ENCODE results near the gene PELI1. TPM values are rescaled to one million over a fixed set of nuclear protein-coding genes. Genes with fewer than 3 reads are reported as not detected.
A peak's percentile ranks its signal among the peaks of the same experiment; 100 is the strongest.

Gene PELI1, protein sequence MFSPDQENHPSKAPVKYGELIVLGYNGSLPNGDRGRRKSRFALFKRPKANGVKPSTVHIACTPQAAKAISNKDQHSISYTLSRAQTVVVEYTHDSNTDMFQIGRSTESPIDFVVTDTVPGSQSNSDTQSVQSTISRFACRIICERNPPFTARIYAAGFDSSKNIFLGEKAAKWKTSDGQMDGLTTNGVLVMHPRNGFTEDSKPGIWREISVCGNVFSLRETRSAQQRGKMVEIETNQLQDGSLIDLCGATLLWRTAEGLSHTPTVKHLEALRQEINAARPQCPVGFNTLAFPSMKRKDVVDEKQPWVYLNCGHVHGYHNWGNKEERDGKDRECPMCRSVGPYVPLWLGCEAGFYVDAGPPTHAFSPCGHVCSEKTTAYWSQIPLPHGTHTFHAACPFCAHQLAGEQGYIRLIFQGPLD
- total RNA-seq, result 5.9 and 7.4 TPM in 2 replicates
- polyA plus RNA-seq, result 3.6 and 7.7 TPM in 2 replicates
- polyA plus RNA-seq (2012), result 1.8 and 3.5 TPM in 2 replicates
- polyA minus RNA-seq (ENCODE audit: low replicate concordance), result 0.67 and 1.6 TPM in 2 replicates

DNA sequence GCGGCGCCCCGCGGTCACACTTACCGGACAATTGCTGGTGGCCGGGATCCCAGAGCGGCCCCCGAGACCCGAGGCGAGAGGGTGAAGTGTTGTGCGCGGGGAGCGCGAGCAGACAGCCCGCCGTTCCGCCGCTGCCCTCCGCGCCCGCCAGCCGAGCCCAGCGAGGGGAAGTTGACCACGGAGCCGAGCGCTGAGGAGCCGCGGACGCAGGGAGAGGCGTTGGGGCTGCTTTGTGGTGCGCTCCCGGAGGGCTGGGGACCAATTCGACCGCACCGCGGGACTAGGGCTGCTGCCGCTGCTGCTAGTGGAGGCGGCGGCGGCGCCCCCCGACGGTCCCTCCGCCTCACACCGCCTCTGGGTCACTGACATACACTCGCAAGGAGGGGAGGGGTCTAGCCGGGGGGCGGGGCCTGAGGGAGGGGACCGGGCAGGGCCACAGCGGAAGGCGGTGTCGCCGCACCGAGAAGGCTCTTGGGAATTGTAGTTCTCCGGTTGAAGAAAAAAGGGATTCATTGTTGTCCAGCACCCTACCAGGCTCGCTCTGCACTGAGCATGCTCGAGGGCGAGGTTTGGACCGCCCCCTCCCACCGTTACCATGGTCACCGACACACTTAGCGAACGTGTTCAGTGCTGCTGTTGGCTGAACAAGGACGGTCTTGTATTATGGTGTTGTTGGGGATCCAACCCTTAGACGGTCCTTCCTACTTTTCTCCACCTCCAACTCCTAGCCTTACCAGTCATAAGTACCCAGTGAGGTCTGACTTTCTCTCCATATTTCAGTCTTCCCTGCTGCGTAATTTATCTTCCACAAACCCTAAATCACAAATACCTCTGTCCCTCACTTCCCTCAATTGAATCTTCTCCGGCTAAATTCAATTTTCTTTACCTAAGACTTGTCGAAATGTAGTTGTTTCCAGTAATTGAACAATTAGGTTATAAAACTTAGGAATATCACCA lies at the start of gene PELI1:
TSS of gene PELI1 (minus strand) at position 364 of the 957 bp plus-strand sequence. CDS start 36,110 bp downstream, outside the sequence.
- DNase-seq (ENCODE audit: low read depth in 2 of 2), result peak; percentile 98
- Histone ChIP-seq H3K79me2 (ENCODE audit: control insufficient read depth, insufficient read depth, low read length) (peaks cover 32% of the 10 kb centered on the region), H3K4me2 (ENCODE audit: extremely low read depth, insufficient read depth, low read length) (peak within 1 kb of the TSS; percentile 94), H2AFZ (ENCODE audit: low read length) (peak within 1 kb of the TSS; percentile 69), H4K20me1 (ENCODE audit: control insufficient read depth, extremely low read depth, insufficient read depth, low read length) (no peaks in the 10 kb centered on the region), H3K27me3 (ENCODE audit: control insufficient read depth, insufficient read depth, low read length) (no peaks in the 10 kb centered on the region), H3K9ac (ENCODE audit: insufficient read depth, low read length) (peak within 1 kb of the TSS; percentile 87), H3K4me1 (ENCODE audit: control insufficient read depth, extremely low read depth, insufficient read depth, low read length) (peaks cover 5% of the 10 kb centered on the region), H3K36me3 (ENCODE audit: control insufficient read depth, insufficient read depth, low read length) (no peaks in the 10 kb centered on the region), H3K4me3 (replicated peaks in 1 of 4; ENCODE audit: control extremely low read depth in 1 of 4, insufficient read depth in 1 of 4, low read depth in 3 of 4, low read length in 4 of 4) (peak within 1 kb of the TSS; percentile 82 to 98 (median 86)), H3K9me3 (ENCODE audit: control insufficient read depth, insufficient read depth, low read depth, low read length) (no peaks in the 10 kb centered on the region), H3K27ac (ENCODE audit: insufficient read depth, low read length) (peak within 1 kb of the TSS; percentile 88)
- TF ChIP-seq EZH2 (IDR thresholded peaks at IDR 0.05; ENCODE audit: low read length, missing control alignments), result no peak
- TF ChIP-seq, protein P1, sequence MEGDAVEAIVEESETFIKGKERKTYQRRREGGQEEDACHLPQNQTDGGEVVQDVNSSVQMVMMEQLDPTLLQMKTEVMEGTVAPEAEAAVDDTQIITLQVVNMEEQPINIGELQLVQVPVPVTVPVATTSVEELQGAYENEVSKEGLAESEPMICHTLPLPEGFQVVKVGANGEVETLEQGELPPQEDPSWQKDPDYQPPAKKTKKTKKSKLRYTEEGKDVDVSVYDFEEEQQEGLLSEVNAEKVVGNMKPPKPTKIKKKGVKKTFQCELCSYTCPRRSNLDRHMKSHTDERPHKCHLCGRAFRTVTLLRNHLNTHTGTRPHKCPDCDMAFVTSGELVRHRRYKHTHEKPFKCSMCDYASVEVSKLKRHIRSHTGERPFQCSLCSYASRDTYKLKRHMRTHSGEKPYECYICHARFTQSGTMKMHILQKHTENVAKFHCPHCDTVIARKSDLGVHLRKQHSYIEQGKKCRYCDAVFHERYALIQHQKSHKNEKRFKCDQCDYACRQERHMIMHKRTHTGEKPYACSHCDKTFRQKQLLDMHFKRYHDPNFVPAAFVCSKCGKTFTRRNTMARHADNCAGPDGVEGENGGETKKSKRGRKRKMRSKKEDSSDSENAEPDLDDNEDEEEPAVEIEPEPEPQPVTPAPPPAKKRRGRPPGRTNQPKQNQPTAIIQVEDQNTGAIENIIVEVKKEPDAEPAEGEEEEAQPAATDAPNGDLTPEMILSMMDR (conservative IDR thresholded peaks at IDR 0.05 in 1 of 2, IDR thresholded peaks at IDR 0.05 in 1 of 2; ENCODE audit: low read depth in 1 of 2, low read length in 2 of 2), result peak in 1 of 2 donors; percentile 3

DNA sequence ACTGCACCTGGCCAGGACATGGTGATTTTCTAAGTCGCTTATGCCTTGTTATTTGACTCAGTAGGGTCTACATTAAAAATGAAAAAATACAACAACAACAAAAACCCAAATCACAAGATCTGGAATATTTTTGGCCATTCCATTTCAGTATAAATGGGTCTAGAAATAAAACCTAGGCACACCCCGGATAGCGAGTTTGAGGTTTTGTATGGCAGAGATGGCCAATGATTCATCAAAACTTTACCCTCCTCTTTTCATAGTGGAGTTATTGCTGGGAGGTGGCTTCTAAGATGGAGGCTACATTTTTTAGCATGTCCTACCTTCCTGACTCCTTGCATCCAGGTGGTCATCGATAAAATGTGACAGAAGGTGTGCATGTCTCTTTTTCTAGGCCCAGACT lies 49.3 kb upstream of the PELI1 start:
- H3K36me3 ChIP-seq (ENCODE audit: control insufficient read depth, insufficient read depth, low read length), result no peaks in the 10 kb centered on the region
- H3K27ac ChIP-seq (ENCODE audit: insufficient read depth, low read length), result no peak overlapping the region
- TF ChIP-seq, protein P1 (conservative IDR thresholded peaks at IDR 0.05 in 1 of 2, IDR thresholded peaks at IDR 0.05 in 1 of 2; ENCODE audit: low read depth in 1 of 2, low read length in 2 of 2), result no peak
- no peak for TF ChIP-seq EZH2 (IDR thresholded peaks at IDR 0.05; ENCODE audit: low read length, missing control alignments)
- H3K9ac ChIP-seq (ENCODE audit: insufficient read depth, low read length), result no peak overlapping the region
- no peak overlapping the region for H3K4me3 ChIP-seq (replicated peaks in 1 of 4; ENCODE audit: control extremely low read depth in 1 of 4, insufficient read depth in 1 of 4, low read depth in 3 of 4, low read length in 4 of 4)
- no peak for DNase-seq (ENCODE audit: low read depth in 2 of 2)
- no peaks in the 10 kb centered on the region for H3K79me2 ChIP-seq (ENCODE audit: control insufficient read depth, insufficient read depth, low read length)
- no peaks in the 10 kb centered on the region for H3K9me3 ChIP-seq (ENCODE audit: control insufficient read depth, insufficient read depth, low read depth, low read length)
- peaks cover 2% of the 10 kb centered on the region for H3K27me3 ChIP-seq (ENCODE audit: control insufficient read depth, insufficient read depth, low read length)
- no peaks in the 10 kb centered on the region for H4K20me1 ChIP-seq (ENCODE audit: control insufficient read depth, extremely low read depth, insufficient read depth, low read length)
- no peak overlapping the region for H3K4me2 ChIP-seq (ENCODE audit: extremely low read depth, insufficient read depth, low read length)
- H3K4me1 ChIP-seq (ENCODE audit: control insufficient read depth, extremely low read depth, insufficient read depth, low read length), result no peaks in the 10 kb centered on the region
- H2AFZ ChIP-seq (ENCODE audit: low read length), result no peak overlapping the region

DNA sequence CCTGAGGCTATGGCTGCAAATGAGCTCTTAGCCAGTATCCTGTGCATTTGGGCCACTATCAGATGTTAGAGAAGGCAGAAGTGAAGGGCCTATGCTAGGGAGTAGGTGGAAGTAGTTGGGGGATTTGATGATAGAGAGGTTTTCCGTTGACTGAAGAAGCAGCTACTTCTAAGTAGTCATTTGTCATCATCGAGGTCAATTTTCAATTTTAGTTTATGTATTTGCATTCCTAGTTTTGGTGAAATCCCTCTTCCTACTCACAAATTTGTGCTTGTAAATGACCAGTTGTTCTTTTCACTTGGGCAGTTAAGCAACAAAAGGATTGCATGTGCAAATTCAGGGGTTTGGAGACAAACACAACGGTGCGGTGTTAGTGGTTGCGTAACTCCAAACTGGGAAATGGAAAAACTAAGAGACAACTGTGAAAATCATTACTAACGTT lies 48.5 kb upstream of the PELI1 start:
- Histone ChIP-seq H3K9me3 (ENCODE audit: control insufficient read depth, insufficient read depth, low read depth, low read length) (no peaks in the 10 kb centered on the region), H3K4me1 (ENCODE audit: control insufficient read depth, extremely low read depth, insufficient read depth, low read length) (no peaks in the 10 kb centered on the region), H3K9ac (ENCODE audit: insufficient read depth, low read length) (no peak overlapping the region), H4K20me1 (ENCODE audit: control insufficient read depth, extremely low read depth, insufficient read depth, low read length) (no peaks in the 10 kb centered on the region), H2AFZ (ENCODE audit: low read length) (no peak overlapping the region), H3K4me3 (replicated peaks in 1 of 4; ENCODE audit: control extremely low read depth in 1 of 4, insufficient read depth in 1 of 4, low read depth in 3 of 4, low read length in 4 of 4) (no peak overlapping the region), H3K27me3 (ENCODE audit: control insufficient read depth, insufficient read depth, low read length) (peaks cover 2% of the 10 kb centered on the region), H3K27ac (ENCODE audit: insufficient read depth, low read length) (no peak overlapping the region), H3K4me2 (ENCODE audit: extremely low read depth, insufficient read depth, low read length) (no peak overlapping the region), H3K36me3 (ENCODE audit: control insufficient read depth, insufficient read depth, low read length) (no peaks in the 10 kb centered on the region), H3K79me2 (ENCODE audit: control insufficient read depth, insufficient read depth, low read length) (no peaks in the 10 kb centered on the region)
- DNase-seq (ENCODE audit: low read depth in 2 of 2), result peak in 1 of 2 donors; percentile 45
- TF ChIP-seq EZH2 (IDR thresholded peaks at IDR 0.05; ENCODE audit: low read length, missing control alignments), result no peak
- TF ChIP-seq, protein P1 (conservative IDR thresholded peaks at IDR 0.05 in 1 of 2, IDR thresholded peaks at IDR 0.05 in 1 of 2; ENCODE audit: low read depth in 1 of 2, low read length in 2 of 2), result no peak

Measured in fibroblast of lung (primary cell).